Liver (tissue), 9 donors: Measurements from ENCODE around the gene ICOSLG. TPM values are rescaled to one million over a fixed set of nuclear protein-coding genes. Genes with fewer than 3 reads are reported as not detected.
"Not testable (repeated sequence)": the region's sequence is repeated elsewhere in the genome, so short reads cannot be mapped to it uniquely, and the experiment has no call there.

Source experiments
- DNase-seq: peaks from one replicate; pipeline ENCODE4 v3.0.0-alpha.2; 2017; ENCODE audit warnings: low spot score
- H3K27ac ChIP-seq, 2 donors: one replicate each; pipeline ENCODE4 v1.7.0; 2013; ENCODE audit warnings: inconsistent platforms in 2 of 2, low read length in 2 of 2, control low read depth in 1 of 2, low read depth in 1 of 2, mild to moderate bottlenecking in 1 of 2
- H3K27me3 ChIP-seq, 4 donors: one replicate each; pipeline versions ENCODE4 v1.6.1 to v1.7.0; 2013; ENCODE audit warnings: low read length in 3 of 4, inconsistent platforms in 1 of 4, mild to moderate bottlenecking in 1 of 4, moderate library complexity in 1 of 4; ENCODE audit not compliant: control insufficient read depth in 4 of 4, insufficient read depth in 4 of 4
- H3K36me3 ChIP-seq, 4 donors: one replicate each; pipeline versions ENCODE4 v1.6.1 to v1.7.0; 2013; ENCODE audit warnings: low read length in 3 of 4, mild to moderate bottlenecking in 3 of 4, low read depth in 1 of 4, moderate library complexity in 1 of 4; ENCODE audit not compliant: control insufficient read depth in 4 of 4, insufficient read depth in 3 of 4
- H3K4me1 ChIP-seq, 4 donors: one replicate each; pipeline versions ENCODE4 v1.6.1 to v1.7.0; 2013; ENCODE audit warnings: low read length in 3 of 4, mild to moderate bottlenecking in 3 of 4, moderate library complexity in 1 of 4; ENCODE audit not compliant: control insufficient read depth in 4 of 4, insufficient read depth in 4 of 4
- H3K4me3 ChIP-seq, 3 donors: one replicate each; pipeline versions ENCODE4 v1.6.1 to v1.7.0; 2013; ENCODE audit warnings: low read length in 3 of 3, control low read depth in 1 of 3, low read depth in 1 of 3, mild to moderate bottlenecking in 1 of 3
- H3K9ac ChIP-seq, 2 donors: one replicate each; pipeline ENCODE4 v1.7.0; 2013; ENCODE audit warnings: low read length in 2 of 2, mild to moderate bottlenecking in 2 of 2, moderate library complexity in 2 of 2, control low read depth in 1 of 2, low read depth in 1 of 2
- H3K9me3 ChIP-seq, 4 donors: one replicate each; pipeline versions ENCODE4 v1.6.1 to v1.7.0; 2013; ENCODE audit warnings: low read length in 3 of 4; ENCODE audit not compliant: control insufficient read depth in 4 of 4
- EGR1 ChIP-seq, 2 donors: IDR thresholded peaks; 2 replicates each; pipeline ENCODE4 v1.6.1; 2016 to 2018; ENCODE audit warnings: antibody characterized with exemption in 2 of 2, low read depth in 2 of 2
- FOXA1 ChIP-seq: IDR thresholded peaks from 2 replicates; pipeline ENCODE4 v1.6.1; 2016; ENCODE audit warnings: antibody characterized with exemption
- FOXA2 ChIP-seq: IDR thresholded peaks from 2 replicates; pipeline ENCODE4 v1.6.1; 2016; ENCODE audit warnings: antibody characterized with exemption
- GABPA ChIP-seq, 2 donors: IDR thresholded peaks in 1 of 2; conservative IDR thresholded peaks in 1 of 2; 2 replicates each; pipeline ENCODE4 v1.6.1; 2016; ENCODE audit warnings: antibody characterized with exemption in 2 of 2, mild to moderate bottlenecking in 1 of 2, moderate library complexity in 1 of 2
- HNF4A ChIP-seq, 2 donors: conservative IDR thresholded peaks; 2 replicates each; pipeline ENCODE4 v1.6.1; 2016; ENCODE audit warnings: antibody characterized with exemption in 2 of 2, mild to moderate bottlenecking in 2 of 2
- HNF4G ChIP-seq: IDR thresholded peaks from 2 replicates; pipeline ENCODE4 v1.6.1; 2016; ENCODE audit warnings: antibody characterized with exemption
- JUND ChIP-seq, 2 donors: IDR thresholded peaks; 2 replicates each; pipeline ENCODE4 v1.6.1; 2016; ENCODE audit warnings: antibody characterized with exemption in 2 of 2
- NR2F2 ChIP-seq: IDR thresholded peaks from 2 replicates; pipeline ENCODE4 v1.6.1; 2016; ENCODE audit warnings: antibody characterized with exemption
- RAD21 ChIP-seq, 2 donors: IDR thresholded peaks; 2 replicates each; pipeline ENCODE4 v1.6.1; 2016; ENCODE audit warnings: antibody characterized with exemption in 2 of 2, mild to moderate bottlenecking in 2 of 2
- RXRA ChIP-seq, 2 donors: IDR thresholded peaks; 2 replicates each; pipeline ENCODE4 v1.6.1; 2017 to 2018; ENCODE audit warnings: antibody characterized with exemption in 2 of 2, mild to moderate bottlenecking in 1 of 2
- SP1 ChIP-seq: IDR thresholded peaks from 2 replicates; pipeline ENCODE4 v1.6.1; 2018; ENCODE audit warnings: antibody characterized with exemption, mild to moderate bottlenecking
- TAF1 ChIP-seq: conservative IDR thresholded peaks from 2 replicates; pipeline ENCODE4 v1.6.1; 2016; ENCODE audit warnings: antibody characterized with exemption, mild to moderate bottlenecking
- YY1 ChIP-seq: IDR thresholded peaks from 2 replicates; pipeline ENCODE4 v1.6.1; 2016; ENCODE audit warnings: antibody characterized with exemption, mild to moderate bottlenecking
- WGBS: extraction: QIAGEN DNeasy Blood & Tissue Kit; methylation state at CpG from one replicate; pipeline ENCODE4 v1.1.7; 2013; 5-methylcytosine and 5-hydroxymethylcytosine counted together
- polyA plus RNA-seq, 2 donors: library from polyadenylated mRNA; stranded (reverse) in 1 of 2; unstranded in 1 of 2; fragments of 200-250 nt in 1 of 2; fragments of >200 nt in 1 of 2; fragmentation: Nextera tagmentation in 1 of 2; extraction: Ambion mirVana in 1 of 2; gene quantifications; one replicate each; pipeline versions ENCODE4 v1.2.1 to v1.2.3, GENCODE V29; 2013 to 2015
- total RNA-seq, 2 donors: library from RNA; depleted of rRNA; stranded (reverse); fragments of >200 nt; gene quantifications; one replicate each; pipeline ENCODE4 v1.2.3, GENCODE V29; 2014
- TF ChIP-seq, protein P1 (sequence below): IDR thresholded peaks from 2 replicates; pipeline ENCODE4 v1.6.1; 2016; ENCODE audit warnings: antibody characterized with exemption
- TF ChIP-seq, protein P2 (sequence below): IDR thresholded peaks from 2 replicates; pipeline ENCODE4 v1.6.1; 2016; ENCODE audit warnings: antibody characterized with exemption, mild to moderate bottlenecking
- TF ChIP-seq, protein P3 (sequence below): IDR thresholded peaks from 2 replicates; pipeline ENCODE4 v1.6.1; 2016; ENCODE audit warnings: antibody characterized with exemption
- TF ChIP-seq, protein P4 (sequence below): fragments of 150-350 bp; IDR thresholded peaks from 2 replicates; pipeline ENCODE4 v1.5.1; 2017; ENCODE audit warnings: improper control_type of control experiment, low read depth, low read length; ENCODE audit not compliant: missing input control
- TF ChIP-seq, protein P5 (sequence below): IDR thresholded peaks from 2 replicates; pipeline ENCODE4 v1.6.1; 2016; ENCODE audit warnings: antibody characterized with exemption
- donor health status: healthy.
- donor health status: healthy.
- donor health status: healthy.
- donor health status: healthy.
- donor health status: healthy.

The ICOSLG gene, protein sequence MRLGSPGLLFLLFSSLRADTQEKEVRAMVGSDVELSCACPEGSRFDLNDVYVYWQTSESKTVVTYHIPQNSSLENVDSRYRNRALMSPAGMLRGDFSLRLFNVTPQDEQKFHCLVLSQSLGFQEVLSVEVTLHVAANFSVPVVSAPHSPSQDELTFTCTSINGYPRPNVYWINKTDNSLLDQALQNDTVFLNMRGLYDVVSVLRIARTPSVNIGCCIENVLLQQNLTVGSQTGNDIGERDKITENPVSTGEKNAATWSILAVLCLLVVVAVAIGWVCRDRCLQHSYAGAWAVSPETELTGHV
- 1 to 10 TPM; 1.1 to 1.6 TPM for total RNA-seq
- 1 to 10 TPM in 1 of 2 donors, under 1 TPM in 1; 0.69 to 1.1 TPM for polyA plus RNA-seq

DNA sequence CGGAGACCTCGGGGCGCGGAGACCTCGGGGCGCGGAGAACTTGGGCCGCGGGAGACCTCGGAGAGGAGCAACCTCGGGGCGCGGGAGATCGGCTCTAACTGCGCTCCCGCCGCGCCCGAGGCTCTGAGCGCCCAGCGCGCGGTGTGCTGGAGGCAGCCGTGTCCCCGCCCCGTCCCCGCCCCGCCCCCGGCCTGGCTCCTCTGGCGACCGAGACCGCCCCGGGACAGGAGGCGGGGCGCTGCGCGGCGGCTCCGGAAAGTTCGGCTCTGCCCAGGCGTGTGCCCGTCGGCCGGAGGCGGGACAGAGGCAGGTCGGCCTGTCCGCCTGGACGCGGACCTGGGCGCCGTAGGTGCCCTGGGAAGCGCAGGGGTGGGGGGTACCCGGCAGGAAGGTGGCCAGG, at the start of gene ICOSLG:
Gene ICOSLG (minus strand): TSS at position 102 of the 400 bp plus-strand sequence. CDS start 126 bp downstream, outside the sequence.
- not testable (repeated sequence) for H3K4me3 ChIP-seq, H3K36me3 ChIP-seq, H3K4me1 ChIP-seq, H3K9me3 ChIP-seq, DNase-seq, H3K9ac ChIP-seq, H3K27ac ChIP-seq, H3K27me3 ChIP-seq
- WGBS, result no CpG with 5 or more reads among the region's 53 CpGs

DNA sequence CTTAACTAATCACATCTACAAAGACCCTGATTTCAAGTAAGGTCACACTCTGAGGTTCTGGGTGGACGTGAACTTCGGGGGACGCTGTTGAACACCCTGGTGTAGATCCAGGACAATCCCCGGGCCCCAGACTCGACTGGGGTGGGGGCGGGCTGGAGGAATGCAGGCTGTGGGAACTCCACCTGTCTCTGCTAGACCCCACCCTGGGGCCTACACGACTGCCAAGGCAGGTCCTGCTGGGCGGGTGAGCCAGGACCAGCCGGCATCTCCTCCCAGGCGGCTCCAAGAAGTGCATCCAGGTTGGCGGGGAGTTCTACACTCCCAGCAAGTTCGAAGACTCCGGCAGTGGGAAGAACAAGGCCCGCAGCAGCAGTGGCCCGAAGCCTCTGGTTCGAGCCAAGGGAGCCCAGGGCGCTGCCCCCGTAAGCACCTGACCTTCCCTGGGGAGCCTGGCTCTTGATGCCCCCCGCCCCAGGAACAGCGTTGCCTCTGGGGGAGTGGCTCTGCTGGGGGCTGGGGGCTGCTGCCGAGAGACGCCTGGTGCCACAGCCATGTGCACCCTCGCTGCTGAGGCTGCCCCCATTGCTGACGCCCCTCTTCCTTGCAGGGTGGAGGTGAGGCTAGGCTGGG, 48.8 kb upstream of the ICOSLG start:
- 90% methylated on average over 24 of the region's 24 CpGs for WGBS
- H3K27ac ChIP-seq, result no peak overlapping the region
- no peaks in the 10 kb centered on the region for H3K36me3 ChIP-seq
- H3K4me3 ChIP-seq, result no peak overlapping the region
- H3K9ac ChIP-seq, result no peak overlapping the region
- TF ChIP-seq, protein P1, sequence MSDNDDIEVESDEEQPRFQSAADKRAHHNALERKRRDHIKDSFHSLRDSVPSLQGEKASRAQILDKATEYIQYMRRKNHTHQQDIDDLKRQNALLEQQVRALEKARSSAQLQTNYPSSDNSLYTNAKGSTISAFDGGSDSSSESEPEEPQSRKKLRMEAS, result no peak
- TF ChIP-seq HNF4A (conservative IDR thresholded peaks at IDR 0.05) (no peak), RXRA (IDR thresholded peaks at IDR 0.05) (no peak), HNF4G (no peak), TAF1 (no peak), FOXA2 (no peak), RAD21 (IDR thresholded peaks at IDR 0.05) (no peak), NR2F2 (no peak), FOXA1 (no peak), JUND (IDR thresholded peaks at IDR 0.05) (no peak), GABPA (IDR thresholded peaks at IDR 0.05 in 1 of 2, conservative IDR thresholded peaks at IDR 0.05 in 1 of 2) (no peak), YY1 (no peak), EGR1 (IDR thresholded peaks at IDR 0.05; ENCODE audit: low read depth in 2 of 2) (no peak), SP1 (no peak)
- TF ChIP-seq, protein P2, sequence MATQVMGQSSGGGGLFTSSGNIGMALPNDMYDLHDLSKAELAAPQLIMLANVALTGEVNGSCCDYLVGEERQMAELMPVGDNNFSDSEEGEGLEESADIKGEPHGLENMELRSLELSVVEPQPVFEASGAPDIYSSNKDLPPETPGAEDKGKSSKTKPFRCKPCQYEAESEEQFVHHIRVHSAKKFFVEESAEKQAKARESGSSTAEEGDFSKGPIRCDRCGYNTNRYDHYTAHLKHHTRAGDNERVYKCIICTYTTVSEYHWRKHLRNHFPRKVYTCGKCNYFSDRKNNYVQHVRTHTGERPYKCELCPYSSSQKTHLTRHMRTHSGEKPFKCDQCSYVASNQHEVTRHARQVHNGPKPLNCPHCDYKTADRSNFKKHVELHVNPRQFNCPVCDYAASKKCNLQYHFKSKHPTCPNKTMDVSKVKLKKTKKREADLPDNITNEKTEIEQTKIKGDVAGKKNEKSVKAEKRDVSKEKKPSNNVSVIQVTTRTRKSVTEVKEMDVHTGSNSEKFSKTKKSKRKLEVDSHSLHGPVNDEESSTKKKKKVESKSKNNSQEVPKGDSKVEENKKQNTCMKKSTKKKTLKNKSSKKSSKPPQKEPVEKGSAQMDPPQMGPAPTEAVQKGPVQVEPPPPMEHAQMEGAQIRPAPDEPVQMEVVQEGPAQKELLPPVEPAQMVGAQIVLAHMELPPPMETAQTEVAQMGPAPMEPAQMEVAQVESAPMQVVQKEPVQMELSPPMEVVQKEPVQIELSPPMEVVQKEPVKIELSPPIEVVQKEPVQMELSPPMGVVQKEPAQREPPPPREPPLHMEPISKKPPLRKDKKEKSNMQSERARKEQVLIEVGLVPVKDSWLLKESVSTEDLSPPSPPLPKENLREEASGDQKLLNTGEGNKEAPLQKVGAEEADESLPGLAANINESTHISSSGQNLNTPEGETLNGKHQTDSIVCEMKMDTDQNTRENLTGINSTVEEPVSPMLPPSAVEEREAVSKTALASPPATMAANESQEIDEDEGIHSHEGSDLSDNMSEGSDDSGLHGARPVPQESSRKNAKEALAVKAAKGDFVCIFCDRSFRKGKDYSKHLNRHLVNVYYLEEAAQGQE, result no peak
- TF ChIP-seq, protein P3, sequence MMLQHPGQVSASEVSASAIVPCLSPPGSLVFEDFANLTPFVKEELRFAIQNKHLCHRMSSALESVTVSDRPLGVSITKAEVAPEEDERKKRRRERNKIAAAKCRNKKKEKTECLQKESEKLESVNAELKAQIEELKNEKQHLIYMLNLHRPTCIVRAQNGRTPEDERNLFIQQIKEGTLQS, result no peak
- TF ChIP-seq, protein P4, sequence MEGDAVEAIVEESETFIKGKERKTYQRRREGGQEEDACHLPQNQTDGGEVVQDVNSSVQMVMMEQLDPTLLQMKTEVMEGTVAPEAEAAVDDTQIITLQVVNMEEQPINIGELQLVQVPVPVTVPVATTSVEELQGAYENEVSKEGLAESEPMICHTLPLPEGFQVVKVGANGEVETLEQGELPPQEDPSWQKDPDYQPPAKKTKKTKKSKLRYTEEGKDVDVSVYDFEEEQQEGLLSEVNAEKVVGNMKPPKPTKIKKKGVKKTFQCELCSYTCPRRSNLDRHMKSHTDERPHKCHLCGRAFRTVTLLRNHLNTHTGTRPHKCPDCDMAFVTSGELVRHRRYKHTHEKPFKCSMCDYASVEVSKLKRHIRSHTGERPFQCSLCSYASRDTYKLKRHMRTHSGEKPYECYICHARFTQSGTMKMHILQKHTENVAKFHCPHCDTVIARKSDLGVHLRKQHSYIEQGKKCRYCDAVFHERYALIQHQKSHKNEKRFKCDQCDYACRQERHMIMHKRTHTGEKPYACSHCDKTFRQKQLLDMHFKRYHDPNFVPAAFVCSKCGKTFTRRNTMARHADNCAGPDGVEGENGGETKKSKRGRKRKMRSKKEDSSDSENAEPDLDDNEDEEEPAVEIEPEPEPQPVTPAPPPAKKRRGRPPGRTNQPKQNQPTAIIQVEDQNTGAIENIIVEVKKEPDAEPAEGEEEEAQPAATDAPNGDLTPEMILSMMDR, result no peak
- TF ChIP-seq, protein P5, sequence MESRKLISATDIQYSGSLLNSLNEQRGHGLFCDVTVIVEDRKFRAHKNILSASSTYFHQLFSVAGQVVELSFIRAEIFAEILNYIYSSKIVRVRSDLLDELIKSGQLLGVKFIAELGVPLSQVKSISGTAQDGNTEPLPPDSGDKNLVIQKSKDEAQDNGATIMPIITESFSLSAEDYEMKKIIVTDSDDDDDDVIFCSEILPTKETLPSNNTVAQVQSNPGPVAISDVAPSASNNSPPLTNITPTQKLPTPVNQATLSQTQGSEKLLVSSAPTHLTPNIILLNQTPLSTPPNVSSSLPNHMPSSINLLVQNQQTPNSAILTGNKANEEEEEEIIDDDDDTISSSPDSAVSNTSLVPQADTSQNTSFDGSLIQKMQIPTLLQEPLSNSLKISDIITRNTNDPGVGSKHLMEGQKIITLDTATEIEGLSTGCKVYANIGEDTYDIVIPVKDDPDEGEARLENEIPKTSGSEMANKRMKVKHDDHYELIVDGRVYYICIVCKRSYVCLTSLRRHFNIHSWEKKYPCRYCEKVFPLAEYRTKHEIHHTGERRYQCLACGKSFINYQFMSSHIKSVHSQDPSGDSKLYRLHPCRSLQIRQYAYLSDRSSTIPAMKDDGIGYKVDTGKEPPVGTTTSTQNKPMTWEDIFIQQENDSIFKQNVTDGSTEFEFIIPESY, result no peak
- H3K4me1 ChIP-seq, result no peaks in the 10 kb centered on the region
- no peaks in the 10 kb centered on the region for H3K9me3 ChIP-seq
- H3K27me3 ChIP-seq, result no peaks in the 10 kb centered on the region
- DNase-seq, result no peak
